Upper lobe of right lung (tissue), 1 donor: Measurements from ENCODE around the gene DDAH1. TPM values are rescaled to one million over a fixed set of nuclear protein-coding genes. Genes with fewer than 3 reads are reported as not detected.

ENCODE experiments used
- ATAC-seq: fragments of 200-7000 bp; cut with Tn5 transposase; one replicate; pipeline ENCODE4 v1.9.1; 2020; ENCODE audit warnings: mild to moderate bottlenecking, moderate library complexity
- DNase-seq: peaks from one replicate; pipeline ENCODE4 v3.0.0-alpha.2; 2020
- H3K27ac ChIP-seq: fragments of 200-600 bp; one replicate; pipeline ENCODE4 v1.8.0; 2022
- H3K27me3 ChIP-seq: fragments of 200-600 bp; one replicate; pipeline ENCODE4 v1.8.0; 2022; ENCODE audit warnings: mild to moderate bottlenecking
- H3K36me3 ChIP-seq: fragments of 200-600 bp; one replicate; pipeline ENCODE4 v1.8.0; 2022
- H3K4me1 ChIP-seq: fragments of 200-600 bp; one replicate; pipeline ENCODE4 v1.8.0; 2022
- H3K4me3 ChIP-seq: fragments of 200-600 bp; one replicate; pipeline ENCODE4 v1.8.0; 2022; ENCODE audit warnings: mild to moderate bottlenecking
- H3K9me3 ChIP-seq: fragments of 200-600 bp; one replicate; pipeline ENCODE4 v1.8.0; 2022
- CTCF ChIP-seq: fragments of 200-600 bp; IDR thresholded peaks from one replicate; pipeline ENCODE4 v1.8.0; 2022; ENCODE audit warnings: antibody characterized with exemption
- intact Hi-C: fragments of 100-400 bp; cut with DNase I; formaldehyde crosslinking; loops from one replicate; pipeline ENCODE4 v1.11.0; 2022
- total RNA-seq: library from RNA; stranded (reverse); fragmentation: NEBNext Ultra II Directional; extraction: Animal tissue kit (Norgen Biotek cat#: 25700); gene quantifications from one replicate; pipeline ENCODE4 v1.2.1, GENCODE V29; 2021
- donor health status: DM: no; HTN: yes; CAD: no; lungs with severe emphysema.

DDAH1 gene
- total RNA-seq, 1 donor from 2014 or later, result 51.3 TPM

- Histone ChIP-seq H3K27ac (no peak overlapping the region), H3K4me1 (no peaks in the 10 kb centered on the region), H3K27me3 (no peaks in the 10 kb centered on the region), H3K4me3 (no peak overlapping the region), H3K9me3 (no peaks in the 10 kb centered on the region), H3K36me3 (no peaks in the 10 kb centered on the region)
- DNase-seq (no peak), ATAC-seq (no peak)
- TF ChIP-seq CTCF, result no peak
- intact Hi-C loops, result no loop called here
These were observed 23.2 kb upstream of the DDAH1 start for GRCh38 chr1:85488126-85488525.

- no peaks in the 10 kb centered on the region for H3K27me3 ChIP-seq
- no peak overlapping the region for H3K4me3 ChIP-seq
- H3K27ac ChIP-seq, result no peak overlapping the region
- DNase-seq (no peak), ATAC-seq (no peak)
- no peaks in the 10 kb centered on the region for H3K4me1 ChIP-seq
- intact Hi-C loops, result no loop called here
- TF ChIP-seq CTCF, result no peak
- H3K9me3 ChIP-seq, result no peaks in the 10 kb centered on the region
- H3K36me3 ChIP-seq, result no peaks in the 10 kb centered on the region
These were observed 20.6 kb upstream of the DDAH1 start for GRCh38 chr1:85485516-85485915.

GRCh38 chr1:85484716-85485115 lies 19.8 kb upstream of the DDAH1 start:
- no peak for ATAC-seq
- no peak overlapping the region for H3K4me3 ChIP-seq
- TF ChIP-seq CTCF, result no peak
- H3K27me3 ChIP-seq, result no peaks in the 10 kb centered on the region
- intact Hi-C loops, result no loop called here
- no peak for DNase-seq
- H3K4me1 ChIP-seq, result no peaks in the 10 kb centered on the region
- no peak overlapping the region for H3K27ac ChIP-seq
- no peaks in the 10 kb centered on the region for H3K9me3 ChIP-seq
- no peaks in the 10 kb centered on the region for H3K36me3 ChIP-seq

GRCh38 chr1:85484264-85484663 lies 19.3 kb upstream of the DDAH1 start:
- Histone ChIP-seq H3K36me3 (no peaks in the 10 kb centered on the region), H3K4me3 (no peak overlapping the region), H3K9me3 (no peaks in the 10 kb centered on the region), H3K27me3 (no peaks in the 10 kb centered on the region), H3K4me1 (no peaks in the 10 kb centered on the region), H3K27ac (no peak overlapping the region)
- no peak for TF ChIP-seq CTCF
- no peak for DNase-seq
- intact Hi-C loops, result no loop called here
- no peak for ATAC-seq

GRCh38 chr1:85481688-85482087 lies 16.7 kb upstream of the DDAH1 start:
- Histone ChIP-seq H3K27me3 (no peaks in the 10 kb centered on the region), H3K36me3 (no peaks in the 10 kb centered on the region), H3K27ac (no peak overlapping the region), H3K4me3 (no peak overlapping the region), H3K4me1 (no peaks in the 10 kb centered on the region), H3K9me3 (no peaks in the 10 kb centered on the region)
- intact Hi-C loops, result no loop called here
- no peak for ATAC-seq
- DNase-seq, result no peak
- TF ChIP-seq CTCF, result no peak

- Histone ChIP-seq H3K36me3 (no peaks in the 10 kb centered on the region), H3K4me3 (no peak overlapping the region), H3K9me3 (no peaks in the 10 kb centered on the region), H3K4me1 (no peaks in the 10 kb centered on the region), H3K27ac (no peak overlapping the region), H3K27me3 (no peaks in the 10 kb centered on the region)
- intact Hi-C loops, result no loop called here
- no peak for DNase-seq
- ATAC-seq, result no peak
- TF ChIP-seq CTCF, result no peak
These were observed 15.6 kb upstream of the DDAH1 start for GRCh38 chr1:85480566-85480965.
